Superior temporal gyrus (tissue), 1 donor: ENCODE measurements around the gene ZKSCAN2.

Experiments
- DNase-seq: peaks from one replicate; pipeline ENCODE4 v3.0.0-alpha.2; 2016; ENCODE audit errors: extremely low spot score

Gene ZKSCAN2

GRCh38 chr16:25223964-25224363, 33.7 kb downstream of the ZKSCAN2 start:
- no peak for DNase-seq

- no peak for DNase-seq
Observed at GRCh38 chr16:25222959-25223358, 34.7 kb downstream of the ZKSCAN2 start.

GRCh38 chr16:25219070-25219737, 38.4 kb downstream of the ZKSCAN2 start:
- DNase-seq, result no peak

- no peak for DNase-seq
Observed at GRCh38 chr16:25217921-25218320, 39.7 kb downstream of the ZKSCAN2 start.

- DNase-seq, result no peak
Observed at GRCh38 chr16:25217112-25217511, 40.5 kb downstream of the ZKSCAN2 start.

- no peak for DNase-seq
Observed at GRCh38 chr16:25213709-25214397, 43.8 kb downstream of the ZKSCAN2 start.

- DNase-seq, result no peak
Observed at GRCh38 chr16:25212636-25213035, 45.0 kb downstream of the ZKSCAN2 start.

- no peak for DNase-seq
Observed at GRCh38 chr16:25210758-25211157, 46.9 kb downstream of the ZKSCAN2 start.

- no peak for DNase-seq
Observed at GRCh38 chr16:25199457-25199856, 58.2 kb downstream of the ZKSCAN2 start.

GRCh38 chr16:25198021-25198420, 59.6 kb downstream of the ZKSCAN2 start:
- DNase-seq, result no peak

GRCh38 chr16:25194273-25194878, 63.3 kb downstream of the ZKSCAN2 start:
- DNase-seq, result no peak

GRCh38 chr16:25192096-25192495, 65.5 kb downstream of the ZKSCAN2 start:
- no peak for DNase-seq

- DNase-seq, result no peak
Observed at GRCh38 chr16:25189305-25189704, 68.3 kb downstream of the ZKSCAN2 start.

- no peak for DNase-seq
Observed at GRCh38 chr16:25187491-25187795, 70.2 kb downstream of the ZKSCAN2 start.
